Measurements from ENCODE around the gene SLC25A21.
"Not testable (repeated sequence)": the region's sequence is repeated elsewhere in the genome, so short reads cannot be mapped to it uniquely, and the experiment has no call there.

Gene SLC25A21

GRCh38 chr14:37196604-37197420 is 24.4 kb upstream of the SLC25A21 start:
- Mint-ChIP-seq H3K4me1 (peaks cover 10% of the 10 kb centered on the region), H3K27me3 (peaks cover 20% of the 10 kb centered on the region), H3K27ac (no peak overlapping the region), H3K9me3 (peaks cover 2% of the 10 kb centered on the region), H3K36me3 (no peaks in the 10 kb centered on the region), H3K4me3 (peak overlapping the region; percentile 36)
- no peak for DNase-seq
- CTCF ChIA-PET = no interaction called here

DNA sequence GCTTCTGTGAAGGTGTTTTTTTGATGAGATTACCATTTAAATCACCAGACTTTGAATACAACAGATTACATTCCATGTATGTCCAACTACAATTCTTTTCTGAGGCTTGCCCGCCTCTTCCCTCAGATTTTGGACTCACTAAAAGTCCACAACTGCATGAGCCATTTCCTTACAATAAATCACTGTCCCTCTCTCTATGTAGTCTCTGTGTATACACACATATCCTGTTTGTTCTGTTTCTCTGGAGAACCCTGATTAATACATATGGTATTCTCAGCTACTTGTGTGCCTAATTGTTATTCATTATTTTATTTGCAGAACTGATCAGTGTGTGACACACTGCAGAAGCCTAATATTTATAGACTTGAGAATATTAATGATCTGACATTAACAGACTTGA is 22.9 kb upstream of the SLC25A21 start:
- no peaks in the 10 kb centered on the region for H3K36me3 Mint-ChIP-seq
- CTCF ChIA-PET = no interaction called here
- H3K27me3 Mint-ChIP-seq = peaks cover 20% of the 10 kb centered on the region
- peaks cover 2% of the 10 kb centered on the region for H3K9me3 Mint-ChIP-seq
- H3K27ac Mint-ChIP-seq = no peak overlapping the region
- no peak overlapping the region for H3K4me3 Mint-ChIP-seq
- H3K4me1 Mint-ChIP-seq = peaks cover 10% of the 10 kb centered on the region
- DNase-seq = no peak

DNA sequence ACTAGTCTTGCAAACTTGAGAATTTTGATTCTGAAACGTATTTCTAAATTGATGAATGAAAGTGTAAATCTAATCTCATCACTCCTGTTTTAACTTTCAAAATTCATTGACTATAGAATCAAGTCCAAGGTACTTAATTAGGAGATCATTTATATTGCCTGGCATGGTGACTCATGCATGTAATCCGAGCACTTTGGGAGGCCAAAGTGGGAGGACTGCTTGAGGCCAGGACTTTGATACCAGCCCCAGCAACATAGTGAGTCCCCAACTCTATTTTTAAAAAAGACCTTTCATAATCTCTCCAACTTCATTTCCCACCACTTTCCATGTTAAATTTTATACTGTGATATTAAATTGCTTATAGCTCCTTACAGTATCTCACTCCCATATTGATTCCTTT is 22.3 kb upstream of the SLC25A21 start:
- Mint-ChIP-seq H3K27ac (no peak overlapping the region), H3K4me3 (no peak overlapping the region), H3K27me3 (peaks cover 20% of the 10 kb centered on the region), H3K4me1 (peaks cover 10% of the 10 kb centered on the region), H3K9me3 (peaks cover 2% of the 10 kb centered on the region), H3K36me3 (no peaks in the 10 kb centered on the region)
- no peak for DNase-seq
- CTCF ChIA-PET = no interaction called here

DNA sequence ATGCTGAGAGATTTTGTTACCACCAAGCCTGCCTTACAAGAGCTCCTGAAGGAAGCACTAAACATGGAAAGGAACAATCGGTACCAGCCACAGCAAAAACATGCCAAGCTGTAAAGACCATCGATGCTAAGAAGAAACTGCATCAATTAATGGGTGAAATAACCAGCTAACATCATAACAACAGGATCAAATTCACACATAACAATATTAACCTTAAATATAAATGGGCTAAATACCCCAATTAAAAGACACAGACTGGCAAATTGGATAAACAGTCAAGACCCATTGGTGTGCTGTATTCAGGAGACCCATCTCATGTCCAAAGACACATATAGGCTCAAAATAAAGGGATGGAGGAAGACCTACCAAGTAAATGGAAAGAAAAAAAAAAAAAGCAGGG is 17.3 kb upstream of the SLC25A21 start:
- CTCF ChIA-PET, DNase-seq, H3K36me3 Mint-ChIP-seq, H3K27ac Mint-ChIP-seq, H3K9me3 Mint-ChIP-seq, H3K4me3 Mint-ChIP-seq, H3K4me1 Mint-ChIP-seq, H3K27me3 Mint-ChIP-seq: not testable (repeated sequence)

GRCh38 chr14:37187840-37188577 is 15.6 kb upstream of the SLC25A21 start:
- H3K9me3 Mint-ChIP-seq, H3K27me3 Mint-ChIP-seq, H3K27ac Mint-ChIP-seq, CTCF ChIA-PET, DNase-seq, H3K4me3 Mint-ChIP-seq, H3K4me1 Mint-ChIP-seq, H3K36me3 Mint-ChIP-seq: not testable (repeated sequence)

- H3K9me3 Mint-ChIP-seq = peaks cover 2% of the 10 kb centered on the region
- no peak overlapping the region for H3K4me3 Mint-ChIP-seq
- CTCF ChIA-PET = interaction anchor here (0.7 to 1.1 kb wide), 2 partner anchors 45 to 118 kb away, joined by 3 to 6 read pairs; no protein-coding TSS in a partner anchor
- H3K36me3 Mint-ChIP-seq = no peaks in the 10 kb centered on the region
- no peak for DNase-seq
- no peak overlapping the region for H3K27ac Mint-ChIP-seq
- H3K27me3 Mint-ChIP-seq = no peaks in the 10 kb centered on the region
- H3K4me1 Mint-ChIP-seq = no peaks in the 10 kb centered on the region
These were observed 14.9 kb upstream of the SLC25A21 start for GRCh38 chr14:37187294-37187693.

- H3K27me3 Mint-ChIP-seq = no peaks in the 10 kb centered on the region
These were observed 14.5 kb upstream of the SLC25A21 start for GRCh38 chr14:37186865-37187264.

GRCh38 chr14:37185670-37186069 is 13.3 kb upstream of the SLC25A21 start:
- H3K27me3 Mint-ChIP-seq = no peaks in the 10 kb centered on the region
- no peak overlapping the region for H3K27ac Mint-ChIP-seq
- no peaks in the 10 kb centered on the region for H3K4me1 Mint-ChIP-seq
- H3K4me3 Mint-ChIP-seq = no peak overlapping the region
- H3K9me3 Mint-ChIP-seq = peaks cover 8% of the 10 kb centered on the region
- CTCF ChIA-PET = no interaction called here
- H3K36me3 Mint-ChIP-seq = peaks cover 1% of the 10 kb centered on the region
- DNase-seq = no peak

More at GRCh38 chr14:37186865-37187264, 14.5 kb upstream of the SLC25A21 start:
- Mint-ChIP-seq H3K9me3 (peaks cover 6% of the 10 kb centered on the region), H3K27ac (no peak overlapping the region), H3K36me3 (peaks cover 1% of the 10 kb centered on the region), H3K4me1 (no peaks in the 10 kb centered on the region), H3K4me3 (no peak overlapping the region)
- CTCF ChIA-PET = interaction anchor here (0.7 to 1.1 kb wide), 2 partner anchors 45 to 119 kb away, joined by 3 to 6 read pairs; no protein-coding TSS in a partner anchor
- no peak for DNase-seq

GRCh38 chr14:37184520-37184919 is 12.1 kb upstream of the SLC25A21 start:
- DNase-seq, H3K4me3 Mint-ChIP-seq, H3K36me3 Mint-ChIP-seq, H3K9me3 Mint-ChIP-seq, H3K27ac Mint-ChIP-seq, H3K4me1 Mint-ChIP-seq, CTCF ChIA-PET, H3K27me3 Mint-ChIP-seq: not testable (repeated sequence)

GRCh38 chr14:37181441-37181840 is 9.0 kb upstream of the SLC25A21 start:
- Mint-ChIP-seq H3K9me3 (peaks cover 11% of the 10 kb centered on the region), H3K36me3 (peaks cover 1% of the 10 kb centered on the region)

DNA sequence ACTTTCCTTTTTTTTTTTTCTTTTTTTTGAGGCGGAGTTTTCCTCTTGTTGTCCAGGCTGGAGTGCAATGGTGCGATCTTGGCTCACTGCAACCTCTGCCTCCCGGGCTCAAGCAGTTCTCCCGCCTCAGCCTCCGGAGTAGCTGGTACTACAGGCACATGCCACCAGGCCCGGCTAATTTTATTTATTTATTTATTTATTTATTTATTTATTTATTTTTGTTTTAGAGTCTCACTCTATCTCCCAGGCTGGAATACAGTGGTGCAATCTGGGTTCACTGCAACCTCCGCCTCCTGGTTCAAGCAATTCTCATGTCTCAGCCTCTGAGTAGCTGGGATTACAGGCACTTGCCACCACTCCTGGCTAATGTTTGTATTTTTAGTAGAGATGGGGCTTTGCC is 8.5 kb upstream of the SLC25A21 start:
- DNase-seq, CTCF ChIA-PET, H3K4me1 Mint-ChIP-seq, H3K36me3 Mint-ChIP-seq, H3K4me3 Mint-ChIP-seq, H3K27ac Mint-ChIP-seq, H3K27me3 Mint-ChIP-seq: not testable (repeated sequence)
- H3K9me3 Mint-ChIP-seq = peaks cover 11% of the 10 kb centered on the region

More at GRCh38 chr14:37181441-37181840, 9.0 kb upstream of the SLC25A21 start:
- DNase-seq = no peak
- Mint-ChIP-seq H3K27me3 (no peaks in the 10 kb centered on the region), H3K27ac (no peak overlapping the region), H3K4me3 (no peak overlapping the region), H3K4me1 (no peaks in the 10 kb centered on the region)
- CTCF ChIA-PET = no interaction called here

DNA sequence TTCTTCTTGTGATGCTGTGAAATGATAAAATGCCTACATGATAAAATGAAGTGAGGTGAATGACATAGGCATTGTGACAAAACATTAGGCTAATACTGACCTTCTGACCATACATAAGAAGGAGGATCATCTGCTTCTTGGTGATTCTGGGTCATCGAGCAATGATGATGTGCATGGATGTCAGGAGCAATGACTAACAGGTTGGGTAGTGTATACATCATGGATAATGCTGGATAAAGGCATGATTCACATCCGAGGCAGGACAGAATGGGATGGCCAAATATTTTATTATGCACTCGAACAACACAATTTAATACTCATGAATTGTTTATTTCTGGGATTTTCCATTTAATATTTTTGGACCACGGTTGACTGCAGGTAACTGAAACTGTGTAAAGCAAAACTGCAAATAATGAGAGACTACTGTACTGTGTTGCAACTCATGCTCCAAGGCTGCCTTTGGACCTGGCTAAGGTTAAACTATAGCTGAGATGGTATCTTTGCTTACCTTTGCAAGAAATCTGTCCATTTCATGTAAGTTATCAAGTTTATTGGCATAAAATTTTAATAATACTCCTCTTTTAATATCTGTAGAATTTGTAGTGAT is 7.6 kb upstream of the SLC25A21 start:
- Mint-ChIP-seq H3K27me3 (no peaks in the 10 kb centered on the region), H3K36me3 (peaks cover 1% of the 10 kb centered on the region), H3K27ac (no peak overlapping the region), H3K4me3 (no peak overlapping the region), H3K4me1 (no peaks in the 10 kb centered on the region), H3K9me3 (peaks cover 11% of the 10 kb centered on the region)
- CTCF ChIA-PET = no interaction called here
- DNase-seq = no peak

DNA sequence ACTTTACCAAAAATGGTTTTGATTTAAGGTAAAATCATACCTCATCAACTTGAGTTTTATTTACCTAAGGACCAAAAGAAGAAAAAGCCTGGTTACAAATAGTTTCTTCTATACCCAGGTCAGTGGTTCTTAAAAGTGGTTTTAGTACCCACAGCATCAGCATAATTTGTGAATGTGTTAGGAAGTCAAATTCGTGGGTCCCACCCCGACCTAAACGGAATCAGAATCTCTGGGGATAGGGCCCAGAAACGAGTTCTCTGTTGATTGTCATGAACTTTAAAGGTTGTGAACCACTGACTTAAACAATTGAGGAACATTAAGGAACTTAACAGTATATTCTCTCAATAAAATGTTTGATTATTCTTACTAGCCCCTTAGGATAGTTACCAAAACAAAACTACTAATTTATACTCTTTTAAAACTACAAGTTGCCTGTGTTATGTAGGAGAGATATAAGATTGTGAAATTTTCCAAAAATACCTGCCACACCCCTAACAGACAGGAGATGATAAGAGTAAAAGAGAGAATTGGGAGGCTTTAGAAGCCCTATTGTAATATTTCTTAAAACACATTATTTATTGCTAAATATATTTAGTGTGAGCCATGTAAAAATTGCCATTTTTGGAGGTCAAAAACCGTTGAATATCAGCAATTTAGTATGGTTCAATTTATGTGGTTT is 669 bp upstream of the SLC25A21 start:
- Mint-ChIP-seq H3K27ac (no peak overlapping the region), H3K9me3 (peaks cover 4% of the 10 kb centered on the region), H3K4me3 (no peak overlapping the region), H3K27me3 (peaks cover 14% of the 10 kb centered on the region), H3K36me3 (no peaks in the 10 kb centered on the region), H3K4me1 (no peaks in the 10 kb centered on the region)
- CTCF ChIA-PET = no interaction called here
- no peak for DNase-seq

DNA sequence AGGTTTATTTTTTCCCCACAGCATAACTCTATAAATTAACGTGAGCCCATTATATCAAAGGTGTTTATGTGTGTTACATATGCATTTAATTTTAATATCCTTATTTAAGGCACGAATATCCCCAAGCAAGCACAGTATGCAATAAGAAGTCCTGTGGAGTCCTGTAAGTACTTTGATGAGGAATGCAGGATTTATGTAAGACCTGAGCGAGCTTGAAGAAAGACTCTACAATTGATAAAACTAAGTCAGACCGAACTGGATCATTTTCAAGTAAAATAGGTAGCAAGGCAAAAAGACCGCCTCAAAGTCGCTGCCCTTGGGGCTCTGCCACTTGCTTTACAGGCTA is 755 bp downstream of the SLC25A21 start:
- Mint-ChIP-seq H3K36me3 (no peaks in the 10 kb centered on the region), H3K9me3 (peaks cover 2% of the 10 kb centered on the region), H3K4me3 (no peak overlapping the region), H3K27ac (no peak overlapping the region), H3K27me3 (peaks cover 14% of the 10 kb centered on the region), H3K4me1 (no peaks in the 10 kb centered on the region)
- CTCF ChIA-PET = no interaction called here
- no peak for DNase-seq
